ENCODE results near the gene ITGB1BP2.
A peak's percentile ranks its signal among the peaks of the same experiment; 100 is the strongest.
"Not testable (repeated sequence)": the region's sequence is repeated elsewhere in the genome, so short reads cannot be mapped to it uniquely, and the experiment has no call there.

ITGB1BP2 gene

GRCh38 chrX:71302461-71303213 is 1.1 kb downstream of the ITGB1BP2 start:
- no peak overlapping the region for H3K9ac ChIP-seq (ENCODE audit: low read length)
- H3K4me2 ChIP-seq (ENCODE audit: low read length, poor library complexity, severe bottlenecking) = no peak overlapping the region
- H2AK5ac ChIP-seq (ENCODE audit: low read length, severe bottlenecking) = no peak overlapping the region
- no peak overlapping the region for H2BK120ac ChIP-seq (ENCODE audit: low read depth, low read length)
- H2BK15ac ChIP-seq (ENCODE audit: low read depth, poor library complexity, severe bottlenecking) = no peak overlapping the region
- no peaks in the 10 kb centered on the region for H3K79me1 ChIP-seq (replicated peaks; ENCODE audit: low read length, poor library complexity, severe bottlenecking)
- no peak overlapping the region for H3K18ac ChIP-seq (ENCODE audit: low read depth in 1 of 2, low read length in 2 of 2)
- peaks cover 18 to 33% of the 10 kb centered on the region in 2 experiments for H3K36me3 ChIP-seq (ENCODE audit: control insufficient read depth in 1 of 2, insufficient read depth in 2 of 2, low read depth in 1 of 2, low read length in 2 of 2)
- H3K14ac ChIP-seq (ENCODE audit: low read length in 2 of 2) = no peak overlapping the region
- H2BK5ac ChIP-seq (ENCODE audit: low read depth, low read length, poor library complexity, severe bottlenecking) = no peak overlapping the region
- no peak overlapping the region for H4K91ac ChIP-seq (ENCODE audit: low read length)
- no peak overlapping the region for H4K8ac ChIP-seq (ENCODE audit: low read length)
- DNase-seq = no peak
- peaks cover 2% of the 10 kb centered on the region for H3K4me1 ChIP-seq (ENCODE audit: control insufficient read depth, insufficient read depth, low read depth, low read length)
- H3K27ac ChIP-seq (ENCODE audit: low read length, poor library complexity, severe bottlenecking) = no peak overlapping the region
- no peaks in the 10 kb centered on the region for H3K9me3 ChIP-seq (ENCODE audit: control insufficient read depth, low read length)
- H3K27me3 ChIP-seq (ENCODE audit: control insufficient read depth in 1 of 2, insufficient read depth in 1 of 2, low read length in 2 of 2) = no peaks in the 10 kb centered on the region
- H3K4ac ChIP-seq (ENCODE audit: low read depth in 1 of 2, low read length in 2 of 2) = no peak overlapping the region
- H2AFZ ChIP-seq (ENCODE audit: low read depth, low read length) = no peak overlapping the region
- no peak overlapping the region for H3K4me3 ChIP-seq (ENCODE audit: insufficient read depth in 1 of 2, low read depth in 1 of 2, low read length in 2 of 2)
- no peak overlapping the region for H3K23ac ChIP-seq (ENCODE audit: low read length in 2 of 2)
- H2BK12ac ChIP-seq (ENCODE audit: low read length in 2 of 2) = no peak overlapping the region
- WGBS = 64% methylated on average over 4 of the region's 5 CpGs

GRCh38 chrX:71304561-71304960 is 3.0 kb downstream of the ITGB1BP2 start:
- Histone ChIP-seq H3K27ac (ENCODE audit: low read length, poor library complexity, severe bottlenecking) (no peak overlapping the region), H2BK15ac (ENCODE audit: low read depth, poor library complexity, severe bottlenecking) (no peak overlapping the region), H2BK5ac (ENCODE audit: low read depth, low read length, poor library complexity, severe bottlenecking) (no peak overlapping the region), H3K9me3 (ENCODE audit: control insufficient read depth, low read length) (no peaks in the 10 kb centered on the region), H3K4me2 (ENCODE audit: low read length, poor library complexity, severe bottlenecking) (no peak overlapping the region), H3K4ac (ENCODE audit: low read depth in 1 of 2, low read length in 2 of 2) (no peak overlapping the region), H3K23ac (ENCODE audit: low read length in 2 of 2) (no peak overlapping the region), H3K4me3 (ENCODE audit: insufficient read depth in 1 of 2, low read depth in 1 of 2, low read length in 2 of 2) (no peak overlapping the region), H2AK5ac (ENCODE audit: low read length, severe bottlenecking) (no peak overlapping the region), H3K36me3 (ENCODE audit: control insufficient read depth in 1 of 2, insufficient read depth in 2 of 2, low read depth in 1 of 2, low read length in 2 of 2) (peaks cover 9 to 18% of the 10 kb centered on the region in 2 experiments), H2AFZ (ENCODE audit: low read depth, low read length) (no peak overlapping the region), H3K14ac (ENCODE audit: low read length in 2 of 2) (no peak overlapping the region), H3K18ac (ENCODE audit: low read depth in 1 of 2, low read length in 2 of 2) (no peak overlapping the region), H4K8ac (ENCODE audit: low read length) (no peak overlapping the region), H3K9ac (ENCODE audit: low read length) (no peak overlapping the region), H3K27me3 (ENCODE audit: control insufficient read depth in 1 of 2, insufficient read depth in 1 of 2, low read length in 2 of 2) (no peaks in the 10 kb centered on the region), H2BK12ac (ENCODE audit: low read length in 2 of 2) (no peak overlapping the region), H2BK120ac (ENCODE audit: low read depth, low read length) (no peak overlapping the region), H3K79me1 (replicated peaks; ENCODE audit: low read length, poor library complexity, severe bottlenecking) (no peaks in the 10 kb centered on the region), H3K4me1 (ENCODE audit: control insufficient read depth, insufficient read depth, low read depth, low read length) (peaks cover 2% of the 10 kb centered on the region), H4K91ac (ENCODE audit: low read length) (no peak overlapping the region)
- no CpG with 5 or more reads among the region's 2 CpGs for WGBS
- no peak for DNase-seq

- Histone ChIP-seq H3K9ac (ENCODE audit: low read length) (peak overlapping the region; percentile 55), H3K4ac (ENCODE audit: low read depth in 1 of 2, low read length in 2 of 2) (no peak overlapping the region), H2AK5ac (ENCODE audit: low read length, severe bottlenecking) (no peak overlapping the region), H3K18ac (ENCODE audit: low read depth in 1 of 2, low read length in 2 of 2) (no peak overlapping the region), H2AFZ (ENCODE audit: low read depth, low read length) (no peak overlapping the region), H3K4me2 (ENCODE audit: low read length, poor library complexity, severe bottlenecking) (no peak overlapping the region), H2BK15ac (ENCODE audit: low read depth, poor library complexity, severe bottlenecking) (no peak overlapping the region), H2BK120ac (ENCODE audit: low read depth, low read length) (no peak overlapping the region), H2BK12ac (ENCODE audit: low read length in 2 of 2) (no peak overlapping the region), H3K14ac (ENCODE audit: low read length in 2 of 2) (no peak overlapping the region), H2BK5ac (ENCODE audit: low read depth, low read length, poor library complexity, severe bottlenecking) (no peak overlapping the region), H3K9me3 (ENCODE audit: control insufficient read depth, low read length) (no peaks in the 10 kb centered on the region), H3K79me1 (replicated peaks; ENCODE audit: low read length, poor library complexity, severe bottlenecking) (no peaks in the 10 kb centered on the region), H3K27me3 (ENCODE audit: control insufficient read depth in 1 of 2, insufficient read depth in 1 of 2, low read length in 2 of 2) (no peaks in the 10 kb centered on the region), H3K23ac (ENCODE audit: low read length in 2 of 2) (no peak overlapping the region), H3K4me1 (ENCODE audit: control insufficient read depth, insufficient read depth, low read depth, low read length) (no peaks in the 10 kb centered on the region), H3K4me3 (ENCODE audit: insufficient read depth in 1 of 2, low read depth in 1 of 2, low read length in 2 of 2) (no peak overlapping the region), H3K27ac (ENCODE audit: low read length, poor library complexity, severe bottlenecking) (no peak overlapping the region), H4K91ac (ENCODE audit: low read length) (no peak overlapping the region), H3K36me3 (ENCODE audit: control insufficient read depth in 1 of 2, insufficient read depth in 2 of 2, low read depth in 1 of 2, low read length in 2 of 2) (no peaks in the 10 kb centered on the region), H4K8ac (ENCODE audit: low read length) (no peak overlapping the region)
- no peak for DNase-seq
- WGBS = 95% methylated on average over 6 of the region's 7 CpGs
These were observed 14.4 kb downstream of the ITGB1BP2 start for GRCh38 chrX:71315917-71316316.

- H2BK120ac ChIP-seq (ENCODE audit: low read depth, low read length); H2AK5ac ChIP-seq (ENCODE audit: low read length, severe bottlenecking): not testable (repeated sequence)
These were observed 15.4 kb downstream of the ITGB1BP2 start for GRCh38 chrX:71316959-71317358.

More at GRCh38 chrX:71316959-71317358, 15.4 kb downstream of the ITGB1BP2 start:
- H3K4me2 ChIP-seq (ENCODE audit: low read length, poor library complexity, severe bottlenecking); DNase-seq; H3K18ac ChIP-seq (ENCODE audit: low read depth in 1 of 2, low read length in 2 of 2); H3K27ac ChIP-seq (ENCODE audit: low read length, poor library complexity, severe bottlenecking); H3K4me1 ChIP-seq (ENCODE audit: control insufficient read depth, insufficient read depth, low read depth, low read length); H3K14ac ChIP-seq (ENCODE audit: low read length in 2 of 2); H2BK15ac ChIP-seq (ENCODE audit: low read depth, poor library complexity, severe bottlenecking); H2BK5ac ChIP-seq (ENCODE audit: low read depth, low read length, poor library complexity, severe bottlenecking); H3K36me3 ChIP-seq (ENCODE audit: control insufficient read depth in 1 of 2, insufficient read depth in 2 of 2, low read depth in 1 of 2, low read length in 2 of 2); H3K27me3 ChIP-seq (ENCODE audit: control insufficient read depth in 1 of 2, insufficient read depth in 1 of 2, low read length in 2 of 2); H2AFZ ChIP-seq (ENCODE audit: low read depth, low read length); H3K23ac ChIP-seq (ENCODE audit: low read length in 2 of 2); H3K9me3 ChIP-seq (ENCODE audit: control insufficient read depth, low read length); H3K4ac ChIP-seq (ENCODE audit: low read depth in 1 of 2, low read length in 2 of 2); H3K4me3 ChIP-seq (ENCODE audit: insufficient read depth in 1 of 2, low read depth in 1 of 2, low read length in 2 of 2); H3K9ac ChIP-seq (ENCODE audit: low read length); H2BK12ac ChIP-seq (ENCODE audit: low read length in 2 of 2); H3K79me1 ChIP-seq (replicated peaks; ENCODE audit: low read length, poor library complexity, severe bottlenecking); H4K8ac ChIP-seq (ENCODE audit: low read length); H4K91ac ChIP-seq (ENCODE audit: low read length): not testable (repeated sequence)
- no CpG with 5 or more reads among the region's 1 CpG for WGBS

Measured in mesenchymal stem cell (in vitro differentiated cells and primary cell).